Right cardiac atrium (tissue), 5 donors: ENCODE results near the gene TNN. TPM values are rescaled to one million over a fixed set of nuclear protein-coding genes. Genes with fewer than 3 reads are reported as not detected.

Experiments used
- ATAC-seq, 2 donors: fragments of 200-7000 bp; cut with Tn5 transposase; one replicate each; pipeline versions ENCODE4 v1.8.0 to v1.9.1; 2020; ENCODE audit warnings: moderate library complexity in 2 of 2, mild to moderate bottlenecking in 1 of 2
- DNase-seq, 3 donors: peaks; one replicate each; pipeline ENCODE4 v3.0.0-alpha.2; 2020
- H3K27ac ChIP-seq: one replicate; pipeline ENCODE4 v1.5.1; 2013; ENCODE audit warnings: mild to moderate bottlenecking, low read length, control low read depth, moderate library complexity
- H3K27me3 ChIP-seq: one replicate; pipeline ENCODE4 v1.6.1; 2013; ENCODE audit not compliant: control insufficient read depth, insufficient read depth
- H3K4me1 ChIP-seq: one replicate; pipeline ENCODE4 v1.6.1; 2013; ENCODE audit warnings: low read length; ENCODE audit not compliant: control insufficient read depth, insufficient read depth
- H3K4me3 ChIP-seq: one replicate; pipeline ENCODE4 v1.5.1; 2013; ENCODE audit warnings: low read length, control low read depth
- H3K9me3 ChIP-seq: one replicate; pipeline ENCODE4 v1.6.1; 2013; ENCODE audit warnings: low read length; ENCODE audit not compliant: control insufficient read depth
- WGBS: extraction: QIAGEN DNeasy Blood & Tissue Kit; methylation state at CpG from one replicate; pipeline ENCODE4 v1.1.7; 2013; 5-methylcytosine and 5-hydroxymethylcytosine counted together
- intact Hi-C, 4 donors: fragments of 100-400 bp; cut with DNase I; formaldehyde crosslinking; loops; one replicate each; pipeline versions ENCODE4 v1.11.0 to v1.14.0; 2022 to 2023
- polyA plus RNA-seq: library from polyadenylated mRNA; stranded (reverse); fragments of 200-250 nt; gene quantifications from one replicate; pipeline ENCODE4 v1.2.3, GENCODE V29; 2013
- total RNA-seq, 4 donors: library from RNA; stranded (reverse); fragmentation: NEBNext Ultra II Directional; extraction: Animal tissue kit (Norgen Biotek cat#: 25700); gene quantifications; one replicate each; pipeline ENCODE4 v1.2.1, GENCODE V29; 2021
- donor health status: healthy with polysubstance abuse.
- donor health status: DM: no; HTN: yes; CAD: no.
- donor health status: DM: no; HTN: no; CAD: no.
- donor health status: DM: no; HTN: yes; CAD: no; lungs with severe emphysema.
- donor health status: DM: yes; HTN: yes; CAD: no.

TNN gene
- total and polyA plus RNA-seq, 5 donors: 0.09 to 0.19 (median 0.13) TPM; not detected in 1

- Histone ChIP-seq H3K9me3 (no peaks in the 10 kb centered on the region), H3K27ac (no peak overlapping the region), H3K27me3 (no peaks in the 10 kb centered on the region), H3K4me3 (no peak overlapping the region), H3K4me1 (no peaks in the 10 kb centered on the region)
- intact Hi-C loops: loop anchor here in 1 of 4 donors (10.0 kb wide), 1 partner anchor 62 kb away; no protein-coding TSS in a partner anchor
- WGBS: 49% methylated on average over 4 of the region's 4 CpGs
- no peak for DNase-seq
- ATAC-seq: no peak
Measured at GRCh38 chr1:175162955-175163354, 95.3 kb downstream of the TNN start.

- Histone ChIP-seq H3K27ac (no peak overlapping the region), H3K27me3 (no peaks in the 10 kb centered on the region), H3K9me3 (no peaks in the 10 kb centered on the region), H3K4me1 (no peaks in the 10 kb centered on the region), H3K4me3 (no peak overlapping the region)
- WGBS: 67% methylated on average over 4 of the region's 4 CpGs
- intact Hi-C loops: loop anchor here in 1 of 4 donors (10.0 kb wide), 1 partner anchor 61 kb away; no protein-coding TSS in a partner anchor
- DNase-seq: no peak
- no peak for ATAC-seq
Measured at GRCh38 chr1:175163702-175164101, 96.1 kb downstream of the TNN start.

- WGBS: 86% methylated on average over 2 of the region's 2 CpGs
- Histone ChIP-seq H3K4me3 (no peak overlapping the region), H3K9me3 (no peaks in the 10 kb centered on the region), H3K27ac (no peak overlapping the region), H3K27me3 (no peaks in the 10 kb centered on the region), H3K4me1 (no peaks in the 10 kb centered on the region)
- ATAC-seq (no peak), DNase-seq (no peak)
- intact Hi-C loops: loop anchor here in 1 of 4 donors (10.0 kb wide), 1 partner anchor 60 kb away; no protein-coding TSS in a partner anchor
Measured at GRCh38 chr1:175164751-175165150, 97.1 kb downstream of the TNN start.

GRCh38 chr1:175166746-175167145 is 99.1 kb downstream of the TNN start:
- ATAC-seq (no peak), DNase-seq (no peak)
- no peak overlapping the region for H3K4me3 ChIP-seq
- H3K4me1 ChIP-seq: peaks cover 3% of the 10 kb centered on the region
- H3K27me3 ChIP-seq: no peaks in the 10 kb centered on the region
- H3K9me3 ChIP-seq: no peaks in the 10 kb centered on the region
- 93% methylated on average over 5 of the region's 5 CpGs for WGBS
- no peak overlapping the region for H3K27ac ChIP-seq
- intact Hi-C loops: loop anchor here in 1 of 4 donors (10.0 kb wide), 1 partner anchor 58 kb away; no protein-coding TSS in a partner anchor

- peaks cover 3% of the 10 kb centered on the region for H3K4me1 ChIP-seq
- ATAC-seq: no peak
- no peaks in the 10 kb centered on the region for H3K27me3 ChIP-seq
- 94% methylated on average over 2 of the region's 2 CpGs for WGBS
- intact Hi-C loops: loop anchor here in 1 of 4 donors (10.0 kb wide), 1 partner anchor 57 kb away; no protein-coding TSS in a partner anchor
- no peak for DNase-seq
- no peak overlapping the region for H3K27ac ChIP-seq
- no peak overlapping the region for H3K4me3 ChIP-seq
- H3K9me3 ChIP-seq: no peaks in the 10 kb centered on the region
Measured at GRCh38 chr1:175167861-175168260, 100.2 kb downstream of the TNN start.

GRCh38 chr1:175168782-175169181 is 101.1 kb downstream of the TNN start:
- ATAC-seq: no peak
- Histone ChIP-seq H3K9me3 (no peaks in the 10 kb centered on the region), H3K4me3 (no peak overlapping the region), H3K4me1 (peaks cover 3% of the 10 kb centered on the region), H3K27me3 (no peaks in the 10 kb centered on the region), H3K27ac (no peak overlapping the region)
- intact Hi-C loops: loop anchor here in 1 of 4 donors (10.0 kb wide), 1 partner anchor 56 kb away; no protein-coding TSS in a partner anchor
- DNase-seq: no peak
- 93% methylated on average over 4 of the region's 4 CpGs for WGBS

GRCh38 chr1:175169286-175170018 is 101.8 kb downstream of the TNN start:
- no peak overlapping the region for H3K4me3 ChIP-seq
- ATAC-seq: peak; percentile 12 to 79
- no peaks in the 10 kb centered on the region for H3K9me3 ChIP-seq
- no peak for DNase-seq
- H3K4me1 ChIP-seq: peaks cover 3% of the 10 kb centered on the region
- no peak overlapping the region for H3K27ac ChIP-seq
- intact Hi-C loops: loop anchor here in 1 of 4 donors (10.0 kb wide), 1 partner anchor 55 kb away; no protein-coding TSS in a partner anchor
- 74% methylated on average over 6 of the region's 6 CpGs for WGBS
- no peaks in the 10 kb centered on the region for H3K27me3 ChIP-seq

- Histone ChIP-seq H3K27me3 (no peaks in the 10 kb centered on the region), H3K4me1 (peaks cover 3% of the 10 kb centered on the region), H3K4me3 (no peak overlapping the region), H3K9me3 (no peaks in the 10 kb centered on the region), H3K27ac (no peak overlapping the region)
- WGBS: 79% methylated on average over 9 of the region's 9 CpGs
- no peak for DNase-seq
- no peak for ATAC-seq
- intact Hi-C loops: no loop called here
Measured at GRCh38 chr1:175171036-175171913, 103.6 kb downstream of the TNN start.

GRCh38 chr1:175172503-175172902 is 104.9 kb downstream of the TNN start:
- no peaks in the 10 kb centered on the region for H3K27me3 ChIP-seq
- 97% methylated on average over 3 of the region's 3 CpGs for WGBS
- intact Hi-C loops: no loop called here
- H3K27ac ChIP-seq: no peak overlapping the region
- peaks cover 3% of the 10 kb centered on the region for H3K4me1 ChIP-seq
- no peaks in the 10 kb centered on the region for H3K9me3 ChIP-seq
- ATAC-seq (no peak), DNase-seq (no peak)
- no peak overlapping the region for H3K4me3 ChIP-seq

GRCh38 chr1:175173531-175173930 is 105.9 kb downstream of the TNN start:
- peaks cover 3% of the 10 kb centered on the region for H3K4me1 ChIP-seq
- no peaks in the 10 kb centered on the region for H3K9me3 ChIP-seq
- 84% methylated on average over 7 of the region's 7 CpGs for WGBS
- no peak overlapping the region for H3K4me3 ChIP-seq
- intact Hi-C loops: no loop called here
- no peak overlapping the region for H3K27ac ChIP-seq
- no peak for DNase-seq
- H3K27me3 ChIP-seq: no peaks in the 10 kb centered on the region
- no peak for ATAC-seq
